IMR-90 (cell line): Measurements from ENCODE around the gene CFAP126.

Experiments
- CHD1 ChIP-seq: IDR thresholded peaks from 2 replicates; pipeline ENCODE4 v1.6.1; 2012; ENCODE audit warnings: low read depth, low read length, improper control_type of control experiment
- ELK1 ChIP-seq: fragments of 150-350 bp; IDR thresholded peaks from 2 replicates; pipeline ENCODE4 v1.6.1; 2016; ENCODE audit warnings: low read depth, mild to moderate bottlenecking, low read length, moderate library complexity, borderline replicate concordance
- MAZ ChIP-seq: IDR thresholded peaks from 2 replicates; pipeline ENCODE4 v1.6.1; 2012; ENCODE audit warnings: low read depth, mild to moderate bottlenecking, low read length, improper control_type of control experiment, moderate library complexity, borderline replicate concordance
- MXI1 ChIP-seq: IDR thresholded peaks from 2 replicates; pipeline ENCODE4 v1.6.1; 2012; ENCODE audit warnings: low read depth, mild to moderate bottlenecking, low read length, moderate library complexity, borderline replicate concordance
- NFE2L2 ChIP-seq: fragments of 150-350 bp; IDR thresholded peaks from 2 replicates; pipeline ENCODE4 v1.6.1; 2016; ENCODE audit warnings: low read depth, mild to moderate bottlenecking, low read length
- POLR2A ChIP-seq: IDR thresholded peaks from 2 replicates; pipeline ENCODE4 v1.6.1; 2012; ENCODE audit warnings: mild to moderate bottlenecking, low read depth, low read length
- RFX5 ChIP-seq: IDR thresholded peaks from 2 replicates; pipeline ENCODE4 v1.8.0; 2012; ENCODE audit warnings: low read depth, mild to moderate bottlenecking, low read length, moderate library complexity
- TF ChIP-seq, protein P1 (sequence below): conservative IDR thresholded peaks from 2 replicates; pipeline ENCODE4 v1.5.1; 2012; ENCODE audit warnings: mild to moderate bottlenecking, low read depth, low read length, improper control_type of control experiment
- TF ChIP-seq, protein P2 (sequence below): fragments of 150-350 bp; IDR thresholded peaks from 2 replicates; pipeline ENCODE4 v1.6.1; 2017; ENCODE audit warnings: mild to moderate bottlenecking, antibody characterized with exemption, low read length, low read depth

GRCh38 chr1:161373442-161373841 lies 5.8 kb upstream of the CFAP126 start:
- TF ChIP-seq, protein P1, sequence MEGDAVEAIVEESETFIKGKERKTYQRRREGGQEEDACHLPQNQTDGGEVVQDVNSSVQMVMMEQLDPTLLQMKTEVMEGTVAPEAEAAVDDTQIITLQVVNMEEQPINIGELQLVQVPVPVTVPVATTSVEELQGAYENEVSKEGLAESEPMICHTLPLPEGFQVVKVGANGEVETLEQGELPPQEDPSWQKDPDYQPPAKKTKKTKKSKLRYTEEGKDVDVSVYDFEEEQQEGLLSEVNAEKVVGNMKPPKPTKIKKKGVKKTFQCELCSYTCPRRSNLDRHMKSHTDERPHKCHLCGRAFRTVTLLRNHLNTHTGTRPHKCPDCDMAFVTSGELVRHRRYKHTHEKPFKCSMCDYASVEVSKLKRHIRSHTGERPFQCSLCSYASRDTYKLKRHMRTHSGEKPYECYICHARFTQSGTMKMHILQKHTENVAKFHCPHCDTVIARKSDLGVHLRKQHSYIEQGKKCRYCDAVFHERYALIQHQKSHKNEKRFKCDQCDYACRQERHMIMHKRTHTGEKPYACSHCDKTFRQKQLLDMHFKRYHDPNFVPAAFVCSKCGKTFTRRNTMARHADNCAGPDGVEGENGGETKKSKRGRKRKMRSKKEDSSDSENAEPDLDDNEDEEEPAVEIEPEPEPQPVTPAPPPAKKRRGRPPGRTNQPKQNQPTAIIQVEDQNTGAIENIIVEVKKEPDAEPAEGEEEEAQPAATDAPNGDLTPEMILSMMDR = no peak
- TF ChIP-seq POLR2A (no peak), MXI1 (no peak), ELK1 (no peak), CHD1 (no peak), NFE2L2 (no peak), RFX5 (no peak), MAZ (no peak)
- TF ChIP-seq, protein P2, sequence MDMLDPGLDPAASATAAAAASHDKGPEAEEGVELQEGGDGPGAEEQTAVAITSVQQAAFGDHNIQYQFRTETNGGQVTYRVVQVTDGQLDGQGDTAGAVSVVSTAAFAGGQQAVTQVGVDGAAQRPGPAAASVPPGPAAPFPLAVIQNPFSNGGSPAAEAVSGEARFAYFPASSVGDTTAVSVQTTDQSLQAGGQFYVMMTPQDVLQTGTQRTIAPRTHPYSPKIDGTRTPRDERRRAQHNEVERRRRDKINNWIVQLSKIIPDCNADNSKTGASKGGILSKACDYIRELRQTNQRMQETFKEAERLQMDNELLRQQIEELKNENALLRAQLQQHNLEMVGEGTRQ = no peak
